HG03045 (cell line): Measurements from ENCODE around the gene ADCY5.

Experiments used
- ATAC-seq: cut with Tn5 transposase; IDR thresholded peaks from one replicate; pipeline ENCODE4 v1.9.1; 2021; ENCODE audit warnings: mild to moderate bottlenecking, moderate library complexity; ENCODE audit not compliant: unreplicated experiment

The ADCY5 gene

GRCh38 chr3:123372686-123373473 lies 76.0 kb downstream of the ADCY5 start:
- ATAC-seq = no peak

DNA sequence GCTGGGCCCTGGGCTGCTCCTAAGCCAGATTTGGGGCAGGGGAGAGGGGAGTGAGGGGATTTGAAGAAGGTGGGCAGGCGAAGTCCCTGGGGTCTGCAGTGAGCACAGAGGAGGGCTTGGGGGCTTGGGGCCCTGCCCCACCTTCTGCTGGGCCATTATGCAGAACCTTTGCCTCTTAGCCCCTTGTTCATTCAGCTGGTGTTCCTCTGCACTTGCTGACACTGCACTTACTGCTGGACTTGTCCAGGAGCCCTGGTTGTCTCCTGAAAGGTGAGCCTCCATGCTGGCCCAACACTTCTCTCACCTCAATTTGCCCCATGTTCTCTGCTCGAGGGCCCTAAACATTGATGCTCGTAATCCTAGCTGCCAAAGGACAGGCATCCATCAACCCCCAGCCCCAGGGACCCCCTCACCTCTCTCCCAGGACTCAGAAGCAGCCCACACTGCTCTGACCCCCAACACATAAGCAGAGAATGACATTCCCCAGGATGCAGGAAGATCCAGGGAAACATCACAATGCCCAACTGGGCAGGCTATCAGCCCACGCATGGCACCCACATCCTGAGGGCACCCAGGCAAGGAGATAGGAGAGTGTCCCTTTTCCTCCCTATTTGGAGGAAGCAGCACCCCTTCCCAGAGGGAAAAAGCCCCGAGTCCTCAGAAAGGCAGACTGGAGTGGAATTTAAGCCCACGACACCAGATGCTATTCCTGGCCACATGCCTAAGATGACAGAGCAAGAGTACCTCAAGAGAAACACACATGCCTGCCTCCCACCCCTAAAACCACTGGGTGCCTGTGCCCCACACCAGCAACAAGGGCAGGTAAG lies 76.8 kb downstream of the ADCY5 start:
- no peak for ATAC-seq

GRCh38 chr3:123371426-123371825 lies 77.5 kb downstream of the ADCY5 start:
- ATAC-seq = no peak

- ATAC-seq = no peak
Measured at GRCh38 chr3:123370819-123371218, 78.1 kb downstream of the ADCY5 start.

DNA sequence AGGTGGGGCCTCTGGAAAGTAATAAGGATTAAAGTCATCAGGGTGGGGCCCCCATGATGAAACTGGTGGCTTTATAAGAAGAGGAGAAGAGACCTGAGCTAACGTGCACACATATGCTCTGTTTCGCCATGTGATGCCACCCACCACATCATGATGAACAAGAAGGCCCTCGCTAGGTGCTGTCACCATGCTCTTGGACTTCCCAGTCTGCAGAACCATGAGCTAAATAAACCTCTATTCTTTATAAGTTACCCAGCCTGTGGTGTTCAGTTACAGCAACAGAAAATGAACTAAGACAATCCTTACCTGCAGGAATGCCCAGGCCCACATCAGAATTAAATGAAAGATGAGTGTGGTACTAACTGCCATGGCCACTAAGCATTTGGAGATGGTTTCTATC lies 79.8 kb downstream of the ADCY5 start:
- ATAC-seq = no peak

- no peak for ATAC-seq
Measured at GRCh38 chr3:123367467-123368154, 81.3 kb downstream of the ADCY5 start.

DNA sequence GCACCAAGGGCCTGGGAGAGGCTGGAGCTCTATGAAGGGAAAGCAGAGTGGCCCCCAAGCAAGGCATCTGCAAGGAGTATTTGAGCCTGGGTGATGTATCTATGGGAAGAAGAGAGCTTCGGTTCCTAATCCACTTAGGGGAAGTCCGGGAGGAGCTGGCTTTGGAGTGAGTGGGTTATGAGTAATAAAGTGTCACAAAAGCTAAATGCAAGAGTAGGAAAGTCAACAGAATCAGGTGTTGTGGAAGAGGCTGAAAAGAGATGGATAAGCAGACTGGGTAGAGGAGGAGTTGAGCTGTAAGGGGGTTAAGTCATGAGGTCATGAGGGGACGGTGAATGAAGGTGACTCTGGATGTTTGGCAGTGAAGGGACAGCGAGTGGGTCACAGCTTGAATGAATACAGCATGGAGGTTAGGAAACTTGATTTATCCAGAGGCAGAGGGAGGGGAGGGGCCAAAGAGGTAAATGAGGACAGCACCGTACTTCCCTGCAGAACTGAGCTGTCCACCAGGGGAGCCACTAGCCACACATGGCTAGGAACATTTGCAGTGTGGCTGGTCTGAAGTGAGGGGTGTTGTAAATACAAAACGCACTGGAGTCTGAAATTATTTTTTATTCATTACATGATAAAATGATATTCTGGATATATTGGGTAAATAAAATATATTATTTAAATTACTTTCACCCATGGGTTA lies 83.3 kb downstream of the ADCY5 start:
- ATAC-seq = no peak

GRCh38 chr3:123361071-123361470 lies 87.8 kb downstream of the ADCY5 start:
- no peak for ATAC-seq

DNA sequence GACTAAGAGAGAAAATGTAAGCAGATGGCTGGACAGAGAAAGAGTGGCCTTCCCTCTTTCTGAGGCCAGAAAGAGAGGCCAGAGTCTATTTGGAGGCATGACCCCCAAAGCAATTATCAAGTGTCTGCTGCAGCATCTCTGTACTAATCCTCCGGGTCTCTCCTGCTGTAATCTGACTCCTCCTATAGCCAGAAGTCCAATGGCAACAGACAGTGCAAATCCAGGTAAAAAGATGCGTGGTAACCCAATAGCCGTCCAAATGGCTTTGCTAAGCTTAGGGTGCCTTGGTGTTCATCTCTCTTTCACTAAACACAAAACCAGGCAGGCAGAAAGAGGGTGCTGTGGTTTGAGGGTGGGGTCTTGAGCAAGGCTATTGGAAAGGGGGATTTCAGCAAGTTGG lies 91.6 kb downstream of the ADCY5 start:
- ATAC-seq = no peak

GRCh38 chr3:123353850-123354233 lies 95.0 kb downstream of the ADCY5 start:
- no peak for ATAC-seq

DNA sequence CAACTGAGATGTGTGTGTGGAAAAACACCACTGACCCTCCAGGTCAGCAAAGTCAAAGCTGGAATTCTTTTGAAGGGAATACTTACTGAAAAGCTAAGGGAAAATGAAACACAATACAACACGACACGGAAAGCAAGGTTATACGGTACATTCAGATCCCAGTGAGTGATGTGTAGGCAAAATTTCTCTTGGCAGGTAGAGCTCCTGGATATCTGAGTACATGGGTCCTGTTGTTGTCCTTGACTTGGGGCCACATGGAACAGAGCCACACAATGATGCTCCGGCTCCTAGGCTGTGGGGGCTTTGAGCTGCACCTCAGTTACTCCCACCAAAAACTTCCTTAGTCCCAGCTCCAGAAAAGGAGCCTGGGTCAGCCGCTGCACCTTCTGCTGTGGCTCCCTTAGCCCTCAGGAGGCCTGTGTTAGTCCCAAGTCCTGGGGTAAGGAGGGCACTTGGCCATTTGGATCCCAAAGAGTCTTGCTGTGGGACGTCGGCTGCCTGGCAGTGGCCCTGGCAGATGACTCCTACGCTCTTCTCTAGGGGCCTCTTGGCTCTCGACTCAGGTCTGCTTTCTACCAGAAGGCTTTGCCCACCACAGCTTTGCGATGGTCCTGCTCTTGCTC lies 95.6 kb downstream of the ADCY5 start:
- no peak for ATAC-seq

DNA sequence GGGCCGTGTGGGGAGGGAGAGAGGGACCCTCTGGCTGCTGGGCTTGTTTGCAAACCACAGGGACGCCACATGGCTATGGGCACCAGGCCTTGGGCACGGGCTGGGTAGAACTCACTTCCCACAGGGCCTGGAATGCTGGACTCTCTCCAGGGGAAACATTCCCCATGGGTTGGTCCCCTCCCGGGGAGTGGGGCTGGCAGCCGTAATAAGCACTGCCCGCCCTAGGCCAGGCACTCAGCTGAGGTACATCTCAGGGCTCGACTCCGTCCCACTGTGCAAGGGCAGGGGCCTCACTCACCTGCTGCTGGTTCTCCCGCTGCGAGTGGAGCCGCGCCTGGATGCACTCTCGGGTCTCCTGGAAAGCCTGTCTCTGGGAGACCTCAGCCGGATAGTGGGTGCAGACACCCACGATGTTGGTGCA lies 96.7 kb downstream of the ADCY5 start:
- ATAC-seq = no peak

DNA sequence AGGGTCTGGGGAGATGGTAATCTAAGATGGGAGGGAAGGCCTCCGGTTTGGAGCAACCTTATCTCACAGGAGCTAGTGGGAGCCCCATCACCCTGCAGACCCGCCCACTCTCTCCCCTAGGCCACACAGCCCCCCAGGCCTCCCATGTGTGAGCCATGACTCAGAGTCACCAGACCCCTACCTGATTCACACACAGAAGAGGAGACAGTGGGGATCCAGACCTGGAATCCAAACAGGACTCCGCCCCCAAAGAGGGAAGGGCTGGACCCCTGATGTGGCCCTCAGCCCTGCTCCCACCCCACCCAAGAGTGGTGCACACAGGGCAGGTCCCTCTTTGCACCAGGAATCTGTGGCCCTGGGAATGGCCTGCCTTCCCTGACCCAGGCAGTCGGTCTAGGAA lies 97.4 kb downstream of the ADCY5 start:
- ATAC-seq = no peak

DNA sequence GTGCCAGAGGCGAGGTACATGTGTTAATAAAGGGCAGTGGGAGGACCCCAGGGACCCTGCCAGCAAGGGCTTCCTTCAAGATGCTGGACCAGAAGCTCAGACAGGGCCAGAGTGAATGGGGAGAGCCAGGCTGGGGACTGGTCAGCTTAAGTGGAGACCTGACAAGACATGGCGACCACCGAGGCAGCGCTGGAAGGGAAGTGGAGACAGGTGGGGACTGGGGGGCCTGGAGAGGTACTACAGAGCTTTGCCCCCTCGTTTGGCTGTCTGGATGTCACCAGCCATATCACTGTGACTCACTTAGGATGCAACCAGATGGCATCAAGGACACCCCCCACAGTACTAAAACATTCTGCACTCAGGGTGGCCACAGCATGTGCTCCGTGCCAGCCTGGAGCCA lies 97.9 kb downstream of the ADCY5 start:
- ATAC-seq = no peak

DNA sequence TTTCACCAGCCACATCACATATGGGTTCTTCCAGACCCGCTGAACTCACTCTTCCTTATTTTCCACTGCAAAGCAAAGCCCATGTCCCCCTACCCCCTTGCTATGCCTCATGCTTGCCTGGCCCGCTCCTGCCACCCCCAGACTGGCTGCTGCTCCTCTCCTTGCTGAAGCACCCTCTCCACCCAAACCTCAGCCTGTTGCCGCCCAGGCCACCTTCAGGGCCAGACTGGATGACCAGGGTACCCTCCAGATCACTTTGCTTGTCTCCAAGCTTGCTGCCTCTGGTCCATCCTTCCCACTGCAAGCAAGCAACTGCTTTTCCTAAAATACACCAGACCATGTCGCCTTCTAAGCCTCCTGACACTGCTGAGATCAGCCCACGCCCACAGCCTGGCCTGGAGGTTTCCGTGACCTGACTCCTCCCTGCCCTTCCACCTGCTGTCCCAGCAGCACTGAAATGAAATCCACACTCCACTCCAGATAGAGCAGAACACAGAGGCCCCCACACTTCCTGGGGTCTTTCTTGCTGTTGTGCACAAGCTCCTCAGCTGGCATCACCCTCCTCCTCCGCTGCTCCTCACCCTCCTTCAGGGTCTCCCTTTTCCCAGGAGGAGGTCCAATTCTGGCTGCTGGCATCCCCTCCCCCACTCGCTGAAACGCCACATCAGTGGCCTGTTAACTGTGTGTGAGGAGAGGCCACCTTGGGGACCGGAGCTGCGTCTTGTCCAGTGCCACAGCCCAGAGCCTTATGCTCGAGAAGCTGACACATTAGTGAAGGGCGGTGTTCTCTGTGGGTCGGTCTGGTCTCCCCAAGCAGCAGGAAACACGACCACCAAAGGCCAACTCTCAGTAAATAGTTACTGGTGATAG lies 99.1 kb downstream of the ADCY5 start:
- no peak for ATAC-seq

- no peak for ATAC-seq
Measured at GRCh38 chr3:123349201-123349535, 99.7 kb downstream of the ADCY5 start.

GRCh38 chr3:123348471-123349200 lies 100.3 kb downstream of the ADCY5 start:
- no peak for ATAC-seq

- no peak for ATAC-seq
Measured at GRCh38 chr3:123347691-123348264, 101.1 kb downstream of the ADCY5 start.

DNA sequence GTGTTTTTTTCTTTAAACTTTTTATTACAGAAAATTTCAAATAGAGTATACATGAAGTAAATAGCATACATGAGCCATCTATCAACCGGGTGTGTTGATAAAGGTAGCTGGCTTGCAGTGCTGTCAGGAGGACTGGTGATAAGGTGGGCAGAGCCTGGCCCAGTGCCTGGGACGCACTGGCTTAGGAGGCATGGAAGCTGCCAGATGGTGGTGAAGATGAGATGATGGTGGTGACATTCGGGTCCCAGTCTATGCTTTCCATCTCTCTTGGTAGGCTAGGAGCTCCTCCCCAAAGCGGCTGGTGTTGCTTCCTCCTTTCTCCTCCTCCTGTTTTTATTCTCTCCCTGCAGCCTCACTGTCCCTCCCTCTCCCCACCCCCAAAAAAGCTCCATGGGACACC lies 101.7 kb downstream of the ADCY5 start:
- ATAC-seq = no peak
